ENCODE results near the gene KRTAP10-12.

The KRTAP10-12 gene

DNA sequence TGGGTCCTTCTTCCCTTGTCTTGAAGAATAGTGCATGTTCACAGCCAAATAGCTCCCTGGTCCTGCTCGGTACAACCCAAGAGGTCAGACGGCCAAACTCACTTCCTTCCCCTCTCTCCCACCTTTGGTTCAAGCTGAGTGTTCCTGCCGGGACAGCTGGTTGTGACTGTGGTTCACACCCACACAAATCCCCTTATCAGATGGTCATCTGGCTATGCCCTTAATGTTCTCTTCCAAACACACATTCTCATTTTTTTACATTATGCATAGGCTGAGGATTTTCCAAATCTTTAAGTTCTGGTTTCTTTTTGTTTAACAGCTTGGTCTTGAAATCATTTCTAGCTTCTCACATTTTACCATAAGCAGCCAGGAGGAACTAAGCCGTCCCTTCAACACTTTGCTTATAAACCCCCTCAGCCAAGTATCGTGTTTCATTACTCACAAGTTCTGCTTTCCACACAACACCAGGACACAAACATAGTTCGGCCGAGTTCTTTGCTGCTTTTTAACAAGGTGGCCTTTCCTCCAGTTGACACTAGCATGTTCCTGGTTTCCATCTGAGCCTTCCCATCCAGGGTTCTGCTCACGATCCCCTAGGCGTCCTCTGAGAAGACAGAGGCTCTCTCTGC is 34.1 kb downstream of the KRTAP10-12 start:
- in situ Hi-C loops (cut with MboI; ENCODE audit: low sequenced_read_pairs) = no loop called here

DNA sequence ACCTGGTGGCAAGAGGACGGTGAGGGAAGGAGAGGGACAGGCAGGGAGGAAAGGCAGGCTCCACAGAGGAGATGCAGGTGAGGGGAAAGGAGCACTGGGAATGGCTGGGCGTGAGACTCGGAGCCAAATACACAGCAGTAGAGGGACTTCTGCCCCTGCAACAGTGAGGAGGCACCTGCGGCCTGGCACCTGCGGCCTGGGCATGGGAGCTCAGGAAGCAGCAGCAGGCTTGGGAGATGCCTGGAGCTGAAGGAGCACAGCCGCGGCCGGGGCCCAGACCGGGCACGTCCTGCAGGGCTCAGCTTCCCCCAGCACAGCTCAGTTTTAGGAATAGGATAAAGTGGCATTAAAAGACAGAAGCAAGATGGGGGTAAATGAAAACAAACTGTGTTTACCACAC is 35.3 kb downstream of the KRTAP10-12 start:
- in situ Hi-C loops (cut with MboI; ENCODE audit: low sequenced_read_pairs) = no loop called here

DNA sequence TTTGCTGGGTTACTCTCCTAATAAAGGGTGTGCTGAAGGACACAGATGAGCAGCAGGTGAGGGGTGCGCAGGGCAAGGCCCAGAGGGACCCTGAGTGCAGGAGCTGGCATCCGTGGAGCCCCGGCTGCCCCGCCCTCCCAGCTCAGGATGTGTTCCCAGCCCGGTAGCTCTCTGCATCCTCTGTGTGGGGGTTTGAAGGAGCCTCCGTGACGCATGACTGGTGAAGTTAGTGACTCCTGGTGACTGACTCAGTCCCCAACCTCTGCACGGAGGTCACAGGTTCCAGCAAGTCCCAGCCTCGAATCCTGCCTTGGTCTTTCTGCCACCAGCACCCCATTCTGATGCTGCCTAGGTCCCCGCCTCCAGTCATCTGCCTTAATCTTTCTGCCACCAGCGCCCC is 36.0 kb downstream of the KRTAP10-12 start:
- in situ Hi-C loops (cut with MboI; ENCODE audit: low sequenced_read_pairs) = no loop called here

DNA sequence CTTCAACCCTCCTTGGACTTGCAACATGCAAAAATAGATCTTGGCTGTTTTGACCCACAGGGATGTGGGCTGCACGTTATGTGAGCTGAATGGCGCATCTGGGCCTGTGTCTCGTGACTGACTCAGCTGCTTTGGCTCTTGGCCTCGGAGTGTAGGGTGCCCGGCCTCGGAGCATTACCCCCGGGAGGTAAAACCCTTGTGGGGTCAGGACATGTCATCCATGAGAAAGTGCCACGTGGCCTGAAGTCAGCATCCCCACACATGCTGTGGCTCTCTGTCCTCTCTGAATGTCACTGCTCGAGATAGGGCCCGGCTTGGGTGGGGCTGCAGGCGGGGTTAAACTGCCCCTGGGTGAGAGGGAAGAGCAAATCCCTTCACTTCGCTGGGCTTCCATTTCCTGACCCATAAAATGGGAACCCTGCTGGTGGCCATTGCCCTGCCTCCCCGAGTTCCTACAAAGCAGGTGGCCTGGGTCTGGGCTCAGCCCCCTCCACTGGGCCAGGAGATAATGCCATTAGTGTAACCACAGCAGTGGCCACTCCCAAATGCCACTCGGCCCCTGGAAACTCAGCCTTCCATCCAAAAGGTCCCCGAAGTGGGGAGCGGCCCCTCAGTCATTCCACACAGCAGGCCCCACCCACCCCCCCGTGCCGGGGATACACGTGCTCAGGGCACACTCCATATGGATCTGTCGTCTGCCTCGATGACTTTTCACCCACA is 37.2 kb downstream of the KRTAP10-12 start:
- in situ Hi-C loops (cut with MboI; ENCODE audit: low sequenced_read_pairs) = no loop called here

DNA sequence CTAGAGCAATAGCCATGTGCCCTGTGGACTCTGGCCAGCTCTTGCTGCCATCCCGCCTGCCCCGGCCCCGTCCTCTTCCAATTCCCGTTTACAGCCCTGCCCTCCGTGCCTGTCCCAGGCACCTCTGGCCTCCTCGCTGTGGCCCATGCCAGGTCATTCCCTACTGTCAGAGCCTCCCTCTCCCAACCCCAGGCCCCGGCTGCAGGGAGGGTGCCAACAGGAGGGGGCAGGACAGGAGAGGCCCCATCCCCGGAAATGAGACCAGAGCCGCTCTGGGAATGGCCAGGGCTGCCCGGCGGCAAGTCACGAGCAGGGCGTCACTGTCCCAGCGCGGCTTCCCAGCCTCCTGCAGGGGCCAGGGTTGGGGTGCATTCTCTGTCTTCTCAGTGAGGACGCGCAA is 37.9 kb downstream of the KRTAP10-12 start:
- in situ Hi-C loops (cut with MboI; ENCODE audit: low sequenced_read_pairs) = no loop called here

DNA sequence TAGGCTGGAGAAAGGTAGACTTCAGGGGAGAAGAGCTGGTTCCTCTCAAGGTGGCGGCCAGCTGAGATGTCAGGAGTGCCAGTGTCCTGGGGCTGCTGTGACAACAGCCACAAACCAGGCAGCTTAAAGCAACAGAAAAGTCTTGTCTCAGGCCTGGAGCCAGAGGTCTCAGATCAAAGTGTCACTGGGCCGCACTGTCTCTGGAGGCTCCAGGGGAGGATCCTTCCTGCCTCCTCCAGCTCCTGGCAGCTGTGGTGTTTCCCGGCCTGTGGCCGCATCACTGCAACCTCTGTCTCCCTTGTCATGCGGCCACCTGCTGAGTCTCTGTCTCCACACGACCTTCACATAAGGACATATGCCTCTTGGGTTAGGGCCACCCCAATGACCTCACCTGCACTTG is 38.8 kb downstream of the KRTAP10-12 start:
- in situ Hi-C loops (cut with MboI; ENCODE audit: low sequenced_read_pairs) = no loop called here

DNA sequence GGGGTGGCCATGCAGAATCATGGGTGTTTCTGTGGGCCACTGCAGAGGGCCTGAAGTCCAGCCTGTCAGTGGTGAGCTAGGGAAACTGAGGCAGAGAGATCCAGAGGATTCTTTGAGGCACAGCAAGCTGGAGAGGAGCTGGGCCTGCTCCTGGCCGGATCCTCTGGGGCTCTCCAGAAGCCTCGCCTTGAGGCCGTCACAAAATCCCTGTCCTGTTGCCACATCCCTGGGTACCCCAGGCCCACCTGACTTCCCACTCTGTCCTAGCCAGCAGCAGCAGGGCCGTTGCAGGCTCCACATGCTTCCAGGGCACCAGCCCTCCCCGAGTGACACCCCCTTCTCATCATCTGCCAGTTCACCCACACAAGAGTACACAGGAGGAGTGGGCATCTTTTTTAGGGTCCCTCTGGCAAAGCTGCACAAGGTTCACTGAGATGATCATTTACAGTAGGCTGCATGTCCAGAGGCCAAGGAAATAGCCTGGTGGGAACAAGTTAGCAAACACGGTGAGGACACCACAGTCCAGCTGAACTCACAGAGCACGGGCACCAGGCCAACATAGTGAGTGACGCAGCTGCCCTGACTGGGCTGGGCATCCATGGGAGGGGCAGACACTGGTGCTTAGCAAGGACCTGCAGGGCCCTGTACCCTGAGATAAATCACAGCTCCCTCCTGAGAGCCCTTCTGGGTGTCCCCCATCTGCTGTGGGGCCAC is 39.5 kb downstream of the KRTAP10-12 start:
- in situ Hi-C loops (cut with MboI; ENCODE audit: low sequenced_read_pairs) = no loop called here

DNA sequence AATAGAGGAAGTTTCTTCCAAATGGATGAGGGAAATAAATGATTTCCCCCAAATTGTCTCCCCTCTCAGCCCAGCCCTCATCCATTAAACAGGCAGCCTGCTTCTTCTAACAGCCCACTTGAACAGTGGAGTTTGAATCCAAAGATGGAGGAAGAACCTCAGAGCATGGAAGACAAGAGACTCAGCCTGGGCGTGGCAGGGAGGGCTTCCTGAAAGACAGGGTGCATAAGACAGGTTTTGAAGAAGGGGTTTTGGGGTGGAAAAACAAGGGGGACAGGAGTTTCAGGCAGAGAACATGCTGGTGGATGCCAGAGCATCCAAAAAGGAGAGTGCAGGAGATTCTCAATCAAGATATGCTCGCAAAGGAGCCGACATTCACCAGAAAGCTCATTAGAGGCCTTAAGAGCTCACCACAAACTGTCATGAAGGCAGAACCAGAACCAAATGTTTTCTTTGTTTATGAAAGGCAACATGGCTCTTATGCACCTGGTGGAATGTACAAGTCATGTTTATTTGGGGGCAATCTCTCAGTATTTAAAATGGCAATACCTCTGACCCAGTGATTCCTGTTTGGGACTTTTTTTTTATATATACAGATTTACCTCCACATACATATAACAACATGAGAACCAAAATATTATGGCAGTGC is 40.9 kb downstream of the KRTAP10-12 start:
- in situ Hi-C loops (cut with MboI; ENCODE audit: low sequenced_read_pairs) = no loop called here

DNA sequence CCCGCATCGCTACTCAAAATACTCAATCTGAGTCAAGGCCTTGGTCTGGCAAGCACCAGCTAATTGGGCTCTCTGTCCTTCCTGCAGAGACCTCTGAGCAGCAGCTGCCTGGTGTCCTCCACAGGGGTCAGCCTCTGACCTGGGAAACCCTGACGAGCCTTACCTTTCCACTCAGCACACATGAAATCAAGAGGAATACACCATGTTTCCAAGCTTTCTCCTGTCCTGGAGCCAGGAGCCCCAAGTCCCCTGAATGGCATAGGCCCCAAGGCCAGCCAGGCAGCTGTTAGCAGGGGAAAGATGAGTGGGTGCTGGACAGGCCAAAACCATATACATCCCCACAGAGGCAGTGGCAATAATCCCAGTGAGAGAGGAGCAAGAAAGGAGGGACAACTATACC is 41.6 kb downstream of the KRTAP10-12 start:
- in situ Hi-C loops (cut with MboI; ENCODE audit: low sequenced_read_pairs) = no loop called here

DNA sequence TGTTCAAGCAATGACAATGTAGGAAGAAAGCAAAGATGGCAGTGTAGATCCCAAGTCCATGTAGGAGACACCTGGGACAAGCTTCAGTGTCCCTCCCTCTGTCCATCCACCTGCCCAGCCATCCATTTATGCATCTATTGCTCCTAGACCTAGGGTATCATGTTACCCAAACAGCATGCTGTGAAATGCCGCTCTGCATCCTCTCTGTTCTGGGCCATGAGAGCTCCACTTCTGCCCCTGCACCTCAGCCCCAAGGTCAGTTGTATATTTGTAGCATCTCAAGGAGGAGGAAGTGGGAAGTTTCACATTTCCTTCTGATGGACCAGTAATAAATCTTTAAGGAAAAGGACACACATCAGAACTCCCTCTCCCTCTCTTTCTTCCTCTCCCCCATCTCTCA is 42.3 kb downstream of the KRTAP10-12 start:
- in situ Hi-C loops (cut with MboI; ENCODE audit: low sequenced_read_pairs) = no loop called here

DNA sequence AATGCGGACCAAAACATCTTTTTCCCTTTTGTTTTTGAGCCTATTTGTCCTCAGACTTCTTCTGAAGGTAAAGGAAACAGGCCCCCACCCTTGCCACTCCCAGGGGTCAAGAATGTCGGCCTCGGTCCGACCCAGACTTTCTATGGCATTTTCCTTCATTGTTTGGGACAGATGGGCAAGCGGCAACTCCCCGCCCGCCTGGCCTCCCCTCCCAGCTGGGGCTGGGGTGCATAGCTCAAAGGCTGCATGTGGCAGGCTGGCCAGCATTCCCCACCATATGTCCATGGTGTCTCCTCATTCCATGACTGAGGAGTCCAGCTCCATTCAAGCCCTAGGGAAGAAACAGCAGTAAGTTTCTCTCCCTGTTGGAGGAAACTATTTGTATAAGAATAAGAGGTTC is 43.8 kb downstream of the KRTAP10-12 start:
- in situ Hi-C loops (cut with MboI; ENCODE audit: low sequenced_read_pairs) = no loop called here

DNA sequence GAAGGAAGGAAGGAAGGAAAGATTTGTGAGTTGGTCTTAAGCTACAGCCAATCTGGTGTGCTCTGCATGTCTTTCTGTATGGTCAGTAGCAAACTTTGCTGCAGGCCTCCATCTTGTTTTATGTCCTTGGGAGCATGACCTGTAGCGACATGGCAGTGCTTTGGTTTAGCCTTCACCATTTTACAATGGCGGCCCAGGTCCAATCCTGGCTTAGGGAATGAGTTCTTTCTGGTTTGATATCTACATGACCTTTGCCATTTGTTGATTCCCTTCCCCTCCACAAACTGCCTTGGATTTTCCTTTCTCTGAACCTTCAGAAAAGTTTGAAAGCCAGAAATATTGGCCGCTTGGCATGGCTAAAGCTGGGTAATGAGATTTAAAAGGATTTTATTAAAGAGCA is 44.9 kb downstream of the KRTAP10-12 start:
- in situ Hi-C loops (cut with MboI; ENCODE audit: low sequenced_read_pairs) = no loop called here

DNA sequence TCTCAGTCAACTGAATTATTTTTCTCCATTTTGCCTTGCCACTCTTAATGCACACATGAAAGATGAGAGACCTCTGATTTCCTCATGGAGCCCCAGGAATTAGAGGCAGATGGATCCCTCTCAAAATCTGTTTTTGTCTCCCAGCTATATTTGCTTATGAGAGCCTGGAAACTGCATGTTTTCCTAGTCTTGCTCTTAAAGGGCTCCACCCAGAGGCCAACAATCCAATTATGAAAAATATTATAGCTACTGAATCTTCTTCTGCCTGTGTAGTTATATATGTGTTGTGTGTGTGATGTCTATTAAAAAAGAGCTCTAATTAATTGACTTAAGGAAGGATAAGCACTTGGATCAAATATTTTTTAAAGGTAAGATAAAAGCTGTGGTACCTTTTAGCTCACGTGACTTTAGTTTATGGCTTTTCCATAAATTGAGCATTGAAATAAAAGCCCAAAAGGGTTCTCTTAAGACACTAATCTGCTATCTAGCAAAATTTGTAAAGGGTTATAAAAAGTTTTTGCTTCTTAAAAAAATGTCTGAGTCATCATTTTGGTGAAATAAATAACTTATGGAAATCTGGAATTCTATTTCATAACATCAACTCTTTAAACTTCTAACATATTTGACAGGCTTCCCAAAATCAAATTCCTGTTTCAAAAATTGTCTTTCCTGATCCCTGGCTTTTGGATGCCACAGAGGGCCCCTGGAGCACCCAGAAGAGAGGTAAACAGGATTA is 45.6 kb downstream of the KRTAP10-12 start:
- in situ Hi-C loops (cut with MboI; ENCODE audit: low sequenced_read_pairs) = no loop called here
